SJCRH30 (cell line): ENCODE data around the gene HES2. TPM values are rescaled to one million over a fixed set of nuclear protein-coding genes. Genes with fewer than 3 reads are reported as not detected.
"Not testable (repeated sequence)": the region's sequence is repeated elsewhere in the genome, so short reads cannot be mapped to it uniquely, and the experiment has no call there.

Experiments used
- DNase-seq, 2 experiments: peaks; one replicate each; pipeline ENCODE4 v3.0.0-alpha.2; 2015 to 2020
- H3K27ac ChIP-seq: fragments of 250-450 bp; sonication (Bioruptor Pico); 2 replicates; pipeline ENCODE4 v1.5.1; 2020; ENCODE audit warnings: mild to moderate bottlenecking, moderate library complexity
- H3K27me3 ChIP-seq: fragments of 250-450 bp; sonication (Bioruptor Pico); 2 replicates; pipeline ENCODE4 v1.5.1; 2020; ENCODE audit warnings: mild to moderate bottlenecking, moderate library complexity
- H3K36me3 ChIP-seq: fragments of 250-450 bp; sonication (Bioruptor Pico); 2 replicates; pipeline ENCODE4 v1.5.1; 2020; ENCODE audit warnings: mild to moderate bottlenecking, moderate library complexity
- H3K4me1 ChIP-seq: fragments of 250-450 bp; sonication (Bioruptor Pico); 2 replicates; pipeline ENCODE4 v1.5.1; 2020; ENCODE audit warnings: mild to moderate bottlenecking, moderate library complexity
- H3K4me3 ChIP-seq: fragments of 250-450 bp; sonication (Bioruptor Pico); 2 replicates; pipeline ENCODE4 v1.5.1; 2020; ENCODE audit warnings: mild to moderate bottlenecking, moderate library complexity
- H3K9me3 ChIP-seq: fragments of 250-450 bp; sonication (Bioruptor Pico); replicated peaks from 2 replicates; pipeline ENCODE4 v1.5.1; 2020; ENCODE audit warnings: mild to moderate bottlenecking, moderate library complexity
- total RNA-seq: library from RNA; depleted of rRNA; stranded (reverse); fragments of >200 nt; shearing (Covaris generic); gene quantifications from 2 replicates; pipeline ENCODE4 v1.2.3, GENCODE V29; 2014

The HES2 gene
- total RNA-seq, 1 experiment from 2014 or later: not detected

- Histone ChIP-seq H3K36me3 (no peaks in the 10 kb centered on the region), H3K4me1 (no peaks in the 10 kb centered on the region), H3K27me3 (no peaks in the 10 kb centered on the region), H3K4me3 (no peak overlapping the region), H3K9me3 (no peaks in the 10 kb centered on the region), H3K27ac (no peak overlapping the region)
- DNase-seq: no peak
These were observed 40.8 kb upstream of the HES2 start for GRCh38 chr1:6460301-6461050.

GRCh38 chr1:6459850-6460265 is 40.1 kb upstream of the HES2 start:
- Histone ChIP-seq H3K9me3 (no peaks in the 10 kb centered on the region), H3K27me3 (no peaks in the 10 kb centered on the region), H3K4me3 (no peak overlapping the region), H3K27ac (no peak overlapping the region), H3K36me3 (no peaks in the 10 kb centered on the region), H3K4me1 (no peaks in the 10 kb centered on the region)
- DNase-seq: no peak

- H3K4me3 ChIP-seq: no peak overlapping the region
- no peaks in the 10 kb centered on the region for H3K9me3 ChIP-seq
- no peaks in the 10 kb centered on the region for H3K4me1 ChIP-seq
- H3K27ac ChIP-seq: no peak overlapping the region
- no peaks in the 10 kb centered on the region for H3K27me3 ChIP-seq
- no peak for DNase-seq
- H3K36me3 ChIP-seq: no peaks in the 10 kb centered on the region
These were observed 37.2 kb upstream of the HES2 start for GRCh38 chr1:6456800-6457466.

GRCh38 chr1:6455752-6456520 is 36.2 kb upstream of the HES2 start:
- not testable (repeated sequence) for H3K4me3 ChIP-seq, H3K36me3 ChIP-seq, H3K4me1 ChIP-seq, DNase-seq, H3K27ac ChIP-seq, H3K9me3 ChIP-seq, H3K27me3 ChIP-seq

GRCh38 chr1:6454856-6455751 is 35.4 kb upstream of the HES2 start:
- DNase-seq: no peak
- peaks cover 7% of the 10 kb centered on the region; the same call in 1 of the 2 replicates for H3K27me3 ChIP-seq

GRCh38 chr1:6453895-6454855 is 34.5 kb upstream of the HES2 start:
- DNase-seq, H3K9me3 ChIP-seq, H3K4me1 ChIP-seq, H3K4me3 ChIP-seq, H3K36me3 ChIP-seq, H3K27ac ChIP-seq: not testable (repeated sequence)
- peaks cover 15% of the 10 kb centered on the region for H3K27me3 ChIP-seq

More at GRCh38 chr1:6454856-6455751, 35.4 kb upstream of the HES2 start:
- H3K27ac ChIP-seq: no peak overlapping the region
- no peaks in the 10 kb centered on the region for H3K9me3 ChIP-seq
- no peaks in the 10 kb centered on the region for H3K4me1 ChIP-seq
- no peaks in the 10 kb centered on the region for H3K36me3 ChIP-seq
- H3K4me3 ChIP-seq: no peak overlapping the region

GRCh38 chr1:6450943-6451373 is 31.2 kb upstream of the HES2 start:
- Histone ChIP-seq H3K36me3 (no peaks in the 10 kb centered on the region), H3K4me3 (no peak overlapping the region), H3K27me3 (peaks cover 38% of the 10 kb centered on the region), H3K9me3 (no peaks in the 10 kb centered on the region), H3K4me1 (peaks cover 8% of the 10 kb centered on the region; the same call in 1 of the 2 replicates), H3K27ac (no peak overlapping the region)
- DNase-seq: no peak

- DNase-seq, H3K36me3 ChIP-seq, H3K27ac ChIP-seq, H3K4me1 ChIP-seq, H3K9me3 ChIP-seq, H3K4me3 ChIP-seq: not testable (repeated sequence)
- peaks cover 38% of the 10 kb centered on the region for H3K27me3 ChIP-seq
These were observed 30.8 kb upstream of the HES2 start for GRCh38 chr1:6450486-6450885.

- DNase-seq: no peak
- no peaks in the 10 kb centered on the region for H3K36me3 ChIP-seq
- peaks cover 8% of the 10 kb centered on the region; the same call in 1 of the 2 replicates for H3K4me1 ChIP-seq
- peaks cover 38% of the 10 kb centered on the region for H3K27me3 ChIP-seq
- no peaks in the 10 kb centered on the region for H3K9me3 ChIP-seq
- no peak overlapping the region for H3K27ac ChIP-seq
- H3K4me3 ChIP-seq: no peak overlapping the region
These were observed 30.3 kb upstream of the HES2 start for GRCh38 chr1:6450005-6450450.

GRCh38 chr1:6448749-6449631 is 29.3 kb upstream of the HES2 start:
- peak; percentile 53 to 61 for DNase-seq
- Histone ChIP-seq H3K27me3 (peaks cover 38% of the 10 kb centered on the region), H3K9me3 (no peaks in the 10 kb centered on the region), H3K36me3 (no peaks in the 10 kb centered on the region), H3K4me3 (peak overlapping the region; percentile 37), H3K27ac (no peak overlapping the region), H3K4me1 (peaks cover 8% of the 10 kb centered on the region; the same call in 1 of the 2 replicates)

GRCh38 chr1:6447818-6448748 is 28.4 kb upstream of the HES2 start:
- H3K27ac ChIP-seq: no peak overlapping the region
- H3K27me3 ChIP-seq: peaks cover 38% of the 10 kb centered on the region
- no peaks in the 10 kb centered on the region for H3K9me3 ChIP-seq
- peak overlapping the region; percentile 57 for H3K4me3 ChIP-seq
- peaks cover 8% of the 10 kb centered on the region; the same call in 1 of the 2 replicates for H3K4me1 ChIP-seq
- no peaks in the 10 kb centered on the region for H3K36me3 ChIP-seq
- no peak for DNase-seq
